GM12875 (cell line): ENCODE results near the gene RTN4RL2.
A peak's percentile ranks its signal among the peaks of the same experiment; 100 is the strongest.

Experiments used
- H3K4me3 ChIP-seq: one replicate; pipeline ENCODE4 v1.5.1; 2011; ENCODE audit warnings: low read depth, low read length, control low read depth
- TF ChIP-seq, protein P1 (sequence below): IDR thresholded peaks from 2 replicates; pipeline ENCODE4 v1.5.1; 2011; ENCODE audit warnings: low read depth, mild to moderate bottlenecking, control low read depth, inconsistent platforms, low read length, moderate library complexity, borderline replicate concordance; ENCODE audit not compliant: insufficient read depth

RTN4RL2 gene

DNA sequence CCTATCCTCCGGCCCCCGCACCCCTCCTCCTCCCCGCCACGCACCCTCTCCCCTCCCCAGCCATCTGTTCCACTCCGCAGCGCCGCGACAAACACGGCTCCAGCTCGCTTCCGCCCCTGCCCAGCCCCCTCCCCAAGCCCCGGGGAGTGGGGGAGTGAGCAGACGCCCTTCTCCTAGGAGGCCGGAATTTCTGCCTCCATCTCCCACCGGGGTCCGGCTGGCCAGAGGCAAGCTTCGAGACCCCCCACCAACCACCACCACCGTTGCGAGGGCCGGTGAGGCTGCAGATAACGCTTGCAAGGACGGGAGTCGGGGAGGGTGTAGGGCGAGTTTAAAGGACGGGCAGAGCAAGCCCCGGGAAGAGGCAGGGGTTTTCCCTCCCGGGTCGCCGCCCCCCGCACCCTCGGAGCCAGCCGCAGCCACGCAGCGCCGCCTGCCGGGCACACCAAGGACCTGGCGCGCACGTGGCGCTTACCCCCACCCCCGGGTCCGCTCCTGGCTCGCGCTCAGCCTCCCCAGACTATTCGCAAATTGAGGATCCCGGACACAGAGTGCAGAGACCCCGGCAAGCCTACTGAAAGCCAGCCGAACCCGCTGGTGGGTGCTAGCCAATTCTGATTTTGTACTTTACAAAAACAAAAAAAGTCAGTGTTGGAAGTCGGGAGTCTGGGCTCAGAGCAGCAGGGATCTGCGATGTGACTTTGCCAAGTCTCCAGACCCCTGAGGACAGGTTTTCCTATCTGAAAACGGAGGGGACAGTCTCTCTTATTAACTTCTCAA, 22.6 kb downstream of the RTN4RL2 start:
- TF ChIP-seq, protein P1, sequence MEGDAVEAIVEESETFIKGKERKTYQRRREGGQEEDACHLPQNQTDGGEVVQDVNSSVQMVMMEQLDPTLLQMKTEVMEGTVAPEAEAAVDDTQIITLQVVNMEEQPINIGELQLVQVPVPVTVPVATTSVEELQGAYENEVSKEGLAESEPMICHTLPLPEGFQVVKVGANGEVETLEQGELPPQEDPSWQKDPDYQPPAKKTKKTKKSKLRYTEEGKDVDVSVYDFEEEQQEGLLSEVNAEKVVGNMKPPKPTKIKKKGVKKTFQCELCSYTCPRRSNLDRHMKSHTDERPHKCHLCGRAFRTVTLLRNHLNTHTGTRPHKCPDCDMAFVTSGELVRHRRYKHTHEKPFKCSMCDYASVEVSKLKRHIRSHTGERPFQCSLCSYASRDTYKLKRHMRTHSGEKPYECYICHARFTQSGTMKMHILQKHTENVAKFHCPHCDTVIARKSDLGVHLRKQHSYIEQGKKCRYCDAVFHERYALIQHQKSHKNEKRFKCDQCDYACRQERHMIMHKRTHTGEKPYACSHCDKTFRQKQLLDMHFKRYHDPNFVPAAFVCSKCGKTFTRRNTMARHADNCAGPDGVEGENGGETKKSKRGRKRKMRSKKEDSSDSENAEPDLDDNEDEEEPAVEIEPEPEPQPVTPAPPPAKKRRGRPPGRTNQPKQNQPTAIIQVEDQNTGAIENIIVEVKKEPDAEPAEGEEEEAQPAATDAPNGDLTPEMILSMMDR = peak; percentile 88
- H3K4me3 ChIP-seq = peak overlapping the region; percentile 35

GRCh38 chr11:57483562-57483918, 23.2 kb downstream of the RTN4RL2 start:
- H3K4me3 ChIP-seq = no peak overlapping the region
- TF ChIP-seq, protein P1 = no peak

GRCh38 chr11:57484141-57484710, 23.9 kb downstream of the RTN4RL2 start:
- no peak overlapping the region for H3K4me3 ChIP-seq
- TF ChIP-seq, protein P1 = no peak

DNA sequence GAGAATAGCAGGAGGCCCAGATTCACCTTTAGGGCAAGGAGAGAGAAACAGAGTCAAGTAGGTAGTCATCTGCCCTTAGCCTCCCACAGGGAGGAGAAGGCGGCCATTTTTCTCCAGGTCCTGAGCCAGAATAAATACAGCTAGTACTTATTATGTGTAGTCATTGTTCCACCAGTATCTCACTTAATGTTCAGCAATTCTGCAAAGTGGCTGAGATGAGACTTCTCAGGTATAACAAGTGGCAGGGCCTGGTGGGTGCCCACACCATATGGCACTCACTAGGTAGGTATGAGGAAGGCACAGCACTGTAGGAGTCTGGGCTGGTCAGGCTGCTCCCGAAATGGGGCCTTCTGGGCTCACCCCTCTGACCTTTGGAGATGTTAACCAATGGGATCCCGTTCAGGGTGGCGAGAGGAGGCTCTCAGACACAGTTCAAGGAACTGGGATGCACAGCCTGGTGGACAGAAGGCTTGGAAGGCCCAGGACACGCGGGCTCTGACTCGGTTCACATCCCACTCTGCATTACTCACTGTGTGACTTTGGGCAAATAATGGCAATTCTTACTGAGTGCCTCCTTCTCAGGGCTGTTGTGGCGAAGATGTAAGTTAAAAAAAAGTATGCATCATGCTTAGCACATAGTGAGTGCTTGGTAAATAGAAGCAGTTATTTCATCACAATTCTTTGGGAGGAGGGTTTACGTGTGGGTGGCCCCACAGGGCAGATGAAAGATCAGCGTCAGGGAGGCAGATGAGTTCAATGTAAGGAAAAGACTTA, 25.1 kb downstream of the RTN4RL2 start:
- H3K4me3 ChIP-seq = no peak overlapping the region
- TF ChIP-seq, protein P1 = no peak

DNA sequence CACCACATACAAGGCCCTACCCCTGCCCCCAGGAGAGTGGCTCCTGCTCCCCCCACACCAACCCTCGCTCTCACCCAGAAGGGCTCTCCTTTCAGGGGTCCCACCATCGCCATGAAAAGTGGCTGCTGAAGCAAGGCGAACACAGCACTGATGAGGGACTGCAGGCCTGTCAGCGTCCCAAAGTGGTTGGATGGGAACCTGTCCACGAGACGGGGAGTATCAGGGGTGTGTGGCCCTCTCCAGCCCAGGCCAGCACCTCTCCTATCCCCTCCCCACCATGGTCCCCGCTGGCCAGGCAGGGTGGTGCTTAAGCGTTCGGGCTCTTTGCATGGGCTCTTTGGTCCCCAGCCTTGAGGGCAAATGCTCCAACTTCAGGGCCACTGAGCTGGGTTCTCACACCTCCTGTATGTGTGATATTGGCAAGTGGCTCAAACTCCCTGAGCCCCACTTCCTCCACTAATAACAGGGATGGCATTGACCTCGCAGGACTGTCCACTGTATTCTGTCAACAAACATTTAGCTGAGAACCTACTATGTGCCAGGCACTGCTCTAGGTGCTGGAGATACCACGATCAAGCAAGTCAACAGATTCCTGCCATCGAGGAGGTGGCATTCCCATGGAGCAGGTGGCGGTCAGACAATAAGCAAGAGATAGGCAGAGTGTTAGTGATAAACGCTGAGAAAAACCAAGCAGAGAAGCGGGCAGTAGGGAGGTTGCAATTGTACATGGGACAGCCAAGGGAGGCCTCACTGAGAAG, 26.9 kb downstream of the RTN4RL2 start:
- TF ChIP-seq, protein P1 = no peak
- no peak overlapping the region for H3K4me3 ChIP-seq

- TF ChIP-seq, protein P1 = no peak
- no peak overlapping the region for H3K4me3 ChIP-seq
Observed at GRCh38 chr11:57487920-57488659, 27.8 kb downstream of the RTN4RL2 start.
